COLO668 (cell line): ENCODE results near the gene UQCRC2.
"Not testable (repeated sequence)": the region's sequence is repeated elsewhere in the genome, so short reads cannot be mapped to it uniquely, and the experiment has no call there.

Source experiments
- DNase-seq: peaks from one replicate; lab custom pipeline; 2025; ENCODE audit not compliant: unreplicated experiment; lab: John Stamatoyannopoulos, UW

The UQCRC2 gene

GRCh38 chr16:21952793-21953540, at the start of gene UQCRC2:
TSS of gene UQCRC2 (plus strand) at chr16:21953361. CDS start at chr16:21953424, 63 bp downstream.
- DNase-seq: peak; percentile 92

GRCh38 chr16:21932650-21933049, 20.5 kb upstream of the UQCRC2 start:
- not testable (repeated sequence) for DNase-seq

GRCh38 chr16:21933316-21933715, 19.8 kb upstream of the UQCRC2 start:
- DNase-seq: not testable (repeated sequence)

GRCh38 chr16:21933790-21934189, 19.4 kb upstream of the UQCRC2 start:
- DNase-seq: not testable (repeated sequence)

- not testable (repeated sequence) for DNase-seq
Observed at GRCh38 chr16:21936216-21936615, 16.9 kb upstream of the UQCRC2 start.

- no peak for DNase-seq
Observed at GRCh38 chr16:21937336-21937829, 15.8 kb upstream of the UQCRC2 start.

- no peak for DNase-seq
Observed at GRCh38 chr16:21940570-21940969, 12.6 kb upstream of the UQCRC2 start.

GRCh38 chr16:21943571-21943970, 9.6 kb upstream of the UQCRC2 start:
- DNase-seq: no peak

- no peak for DNase-seq
Observed at GRCh38 chr16:21946889-21947635, 6.1 kb upstream of the UQCRC2 start.

- no peak for DNase-seq
Observed at GRCh38 chr16:21949713-21950260, 3.4 kb upstream of the UQCRC2 start.

- no peak for DNase-seq
Observed at GRCh38 chr16:21950782-21951521, 2.2 kb upstream of the UQCRC2 start.

- DNase-seq: peak; percentile 63
Observed at GRCh38 chr16:21952040-21952792, 945 bp upstream of the UQCRC2 start.

- no peak for DNase-seq
Observed at GRCh38 chr16:21953541-21953902, 361 bp downstream of the UQCRC2 start.

GRCh38 chr16:21957714-21958346, 4.7 kb downstream of the UQCRC2 start:
- DNase-seq: no peak

GRCh38 chr16:21959050-21959449, 5.9 kb downstream of the UQCRC2 start:
- no peak for DNase-seq

- DNase-seq: no peak
Observed at GRCh38 chr16:21962475-21962874, 9.3 kb downstream of the UQCRC2 start.

GRCh38 chr16:21963887-21964286, 10.7 kb downstream of the UQCRC2 start:
- DNase-seq: no peak

GRCh38 chr16:21964353-21964752, 11.2 kb downstream of the UQCRC2 start:
- no peak for DNase-seq

GRCh38 chr16:21971856-21972255, 18.7 kb downstream of the UQCRC2 start:
- DNase-seq: no peak

GRCh38 chr16:21973945-21974344, 20.8 kb downstream of the UQCRC2 start:
- DNase-seq: no peak
